ENCODE results near the gene NRTN. TPM values are rescaled to one million over a fixed set of nuclear protein-coding genes. Genes with fewer than 3 reads are reported as not detected.
"Not testable (repeated sequence)": the region's sequence is repeated elsewhere in the genome, so short reads cannot be mapped to it uniquely, and the experiment has no call there.

Gene NRTN
- total RNA-seq, 1 donor from 2014 or later = not detected

- intact Hi-C loops (cut with DNase I) = no loop called here
- DNase-seq (ENCODE audit: low spot score) (no peak), ATAC-seq (no peak)
These were observed 24.0 kb downstream of the NRTN start for GRCh38 chr19:5828661-5829566.

GRCh38 chr19:5829567-5830310, 24.9 kb downstream of the NRTN start:
- DNase-seq (ENCODE audit: low spot score) = no peak
- intact Hi-C loops (cut with DNase I) = no loop called here
- no peak for ATAC-seq

- intact Hi-C loops (cut with DNase I) = no loop called here
- DNase-seq (ENCODE audit: low spot score) = no peak
- ATAC-seq = no peak
These were observed 26.3 kb downstream of the NRTN start for GRCh38 chr19:5831159-5831558.

GRCh38 chr19:5832061-5832460, 27.2 kb downstream of the NRTN start:
- DNase-seq (ENCODE audit: low spot score) (no peak), ATAC-seq (no peak)
- intact Hi-C loops (cut with DNase I) = no loop called here

GRCh38 chr19:5832527-5833216, 27.8 kb downstream of the NRTN start:
- ATAC-seq = no peak
- no peak for DNase-seq (ENCODE audit: low spot score)
- intact Hi-C loops (cut with DNase I) = no loop called here

- intact Hi-C loops (cut with DNase I) = no loop called here
- ATAC-seq (no peak), DNase-seq (ENCODE audit: low spot score) (no peak)
These were observed 33.0 kb downstream of the NRTN start for GRCh38 chr19:5837761-5838352.

- intact Hi-C loops (cut with DNase I) = no loop called here
- ATAC-seq (no peak), DNase-seq (ENCODE audit: low spot score) (no peak)
These were observed 33.6 kb downstream of the NRTN start for GRCh38 chr19:5838353-5839064.

- DNase-seq (ENCODE audit: low spot score) = no peak
- no peak for ATAC-seq
- intact Hi-C loops (cut with DNase I) = no loop called here
These were observed 34.5 kb downstream of the NRTN start, which contains the start of gene FUT6 for GRCh38 chr19:5839065-5840017. Gene FUT6 (minus strand): TSS chr19:5839702. CDS start chr19:5832567, 7,135 bp downstream.

GRCh38 chr19:5841735-5842111, 36.9 kb downstream of the NRTN start:
- ATAC-seq; DNase-seq (ENCODE audit: low spot score); intact Hi-C loops (cut with DNase I): not testable (repeated sequence)

- DNase-seq (ENCODE audit: low spot score) = no peak
- no peak for ATAC-seq
- intact Hi-C loops (cut with DNase I) = no loop called here
These were observed 38.5 kb downstream of the NRTN start for GRCh38 chr19:5843295-5843927.

- intact Hi-C loops (cut with DNase I) = no loop called here
- no peak for ATAC-seq
- no peak for DNase-seq (ENCODE audit: low spot score)
These were observed 39.9 kb downstream of the NRTN start for GRCh38 chr19:5844456-5845433.

- intact Hi-C loops (cut with DNase I); ATAC-seq; DNase-seq (ENCODE audit: low spot score): not testable (repeated sequence)
These were observed 43.0 kb downstream of the NRTN start for GRCh38 chr19:5847846-5848245.

GRCh38 chr19:5848621-5849020, 43.8 kb downstream of the NRTN start:
- DNase-seq (ENCODE audit: low spot score); intact Hi-C loops (cut with DNase I); ATAC-seq: not testable (repeated sequence)

- DNase-seq (ENCODE audit: low spot score) (no peak), ATAC-seq (no peak)
- intact Hi-C loops (cut with DNase I) = no loop called here
These were observed 45.3 kb downstream of the NRTN start for GRCh38 chr19:5850189-5850588.

GRCh38 chr19:5850743-5851293, 46.0 kb downstream of the NRTN start:
- ATAC-seq = peak; percentile 46
- intact Hi-C loops (cut with DNase I) = no loop called here
- DNase-seq (ENCODE audit: low spot score) = no peak

- ATAC-seq = no peak
- intact Hi-C loops (cut with DNase I) = no loop called here
- DNase-seq (ENCODE audit: low spot score) = no peak
These were observed 46.4 kb downstream of the NRTN start, which contains the start of gene FUT3 for GRCh38 chr19:5851302-5851701. Gene FUT3 (minus strand): TSS chr19:5851449.

Data from sciatic nerve (tissue), 2 donors.